NCI-H526 (cell line): ENCODE results near the gene MTHFSD.

ENCODE experiments used
- DNase-seq, 2 experiments: peaks; one replicate each; lab custom pipeline; 2025; lab: John Stamatoyannopoulos, UW

MTHFSD gene

DNA sequence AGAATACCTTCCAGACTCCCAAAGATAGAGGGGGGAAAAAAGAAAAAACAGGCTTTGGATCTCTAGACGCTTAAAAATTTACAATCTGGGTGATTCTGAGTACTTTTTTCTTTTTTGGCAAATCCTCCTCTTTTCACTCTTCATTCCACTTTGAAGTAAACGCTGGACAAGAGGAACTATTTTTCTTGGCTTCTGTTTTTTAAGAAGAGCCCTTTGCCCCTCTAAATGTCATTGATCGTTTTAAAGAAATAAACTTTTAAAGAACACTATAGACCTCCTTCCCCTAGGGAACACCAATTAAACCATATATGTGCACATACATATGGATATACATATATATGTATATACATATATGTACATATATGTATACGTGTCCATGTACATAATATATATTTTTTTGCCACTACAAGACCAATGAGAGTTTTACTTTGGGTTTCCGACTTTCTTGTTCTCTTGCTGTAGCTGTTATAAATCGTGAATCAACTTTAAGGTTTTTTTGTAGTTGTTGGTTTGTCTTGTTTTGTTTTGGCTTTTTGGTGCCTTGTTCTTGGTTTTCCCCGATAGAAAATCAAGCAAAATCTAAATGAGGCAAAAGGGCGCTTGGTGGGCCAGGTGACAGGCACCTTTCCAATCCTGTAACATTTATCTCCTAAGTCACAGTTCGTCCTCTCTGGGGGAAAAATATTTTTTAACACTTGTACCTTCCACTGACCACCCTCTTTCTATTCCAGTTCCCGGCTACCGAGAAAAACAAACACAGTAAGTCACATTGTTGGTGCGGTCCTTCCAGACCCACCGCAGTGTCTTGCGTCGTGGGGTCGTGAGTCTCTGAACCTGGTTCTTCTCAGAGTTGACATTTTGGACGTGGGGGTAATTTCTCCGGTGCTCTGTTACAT is 40.3 kb downstream of the MTHFSD start:
- no peak for DNase-seq

DNA sequence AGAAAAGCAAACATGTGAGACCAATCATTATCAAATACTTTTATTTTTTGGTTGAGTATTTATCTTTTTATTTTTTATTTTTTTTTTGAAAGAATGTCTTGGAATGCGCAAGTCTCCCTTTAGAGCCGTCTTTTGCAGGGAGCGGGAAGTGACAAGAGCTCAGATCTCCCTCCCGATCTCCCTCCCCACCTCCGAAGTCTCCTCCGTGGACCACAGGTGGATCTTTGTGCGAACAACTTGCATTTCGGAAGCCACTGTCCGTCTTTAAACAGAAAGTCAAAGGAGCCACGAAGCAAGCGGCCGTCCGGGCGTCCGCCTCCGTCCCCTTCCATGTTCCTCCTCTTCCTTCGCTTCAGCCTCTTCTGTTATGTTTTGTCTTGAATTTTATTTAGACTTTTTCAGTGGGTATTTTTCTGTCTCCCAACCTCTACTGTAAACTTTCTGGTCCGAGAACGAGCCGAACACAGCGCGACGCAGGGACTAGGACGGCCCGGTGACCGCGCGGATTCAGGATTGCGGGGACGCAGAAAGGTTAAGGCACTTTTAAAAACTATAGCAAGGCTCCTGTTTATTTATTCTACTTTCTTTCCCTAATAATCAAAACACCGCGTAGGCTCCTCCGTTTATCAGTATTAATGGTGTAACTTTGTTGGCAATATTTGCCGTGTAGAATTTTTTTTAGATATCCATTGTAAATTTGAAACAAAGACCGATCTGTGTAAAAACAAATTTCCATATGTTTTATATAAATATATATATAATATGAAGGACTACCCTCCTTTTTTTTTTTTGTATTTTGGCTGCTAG is 41.4 kb downstream of the MTHFSD start:
- no peak for DNase-seq

DNA sequence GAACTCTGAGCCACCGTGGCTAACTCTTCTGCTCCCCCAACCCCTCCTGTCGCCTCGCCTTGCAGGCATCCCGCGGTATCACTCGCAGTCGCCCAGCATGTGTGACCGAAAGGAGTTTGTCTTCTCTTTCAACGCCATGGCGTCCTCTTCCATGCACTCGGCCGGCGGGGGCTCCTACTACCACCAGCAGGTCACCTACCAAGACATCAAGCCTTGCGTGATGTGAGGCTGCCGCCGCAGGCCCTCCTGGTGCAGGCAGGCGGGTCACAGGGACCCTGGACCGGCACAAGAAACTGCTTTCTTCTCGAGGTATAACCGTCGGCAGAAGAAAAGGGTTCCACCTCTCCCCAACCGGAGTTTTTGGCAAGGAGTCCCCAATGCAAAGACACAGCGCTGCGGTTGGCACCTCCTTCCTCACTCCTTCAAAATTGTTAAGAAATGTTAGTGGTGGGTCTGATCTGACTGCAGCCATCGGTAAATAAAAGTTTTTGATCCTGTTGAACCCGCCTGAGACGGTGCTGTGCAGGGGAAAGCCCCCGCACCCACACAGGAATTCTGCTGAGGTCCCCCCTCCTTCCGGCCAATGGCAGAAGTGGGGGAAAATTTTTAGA is 42.1 kb downstream of the MTHFSD start:
- no peak for DNase-seq

- no peak for DNase-seq
Measured at GRCh38 chr16:86512301-86512859, 42.7 kb downstream of the MTHFSD start.

- DNase-seq = no peak
Measured at GRCh38 chr16:86511317-86512161, 43.5 kb downstream of the MTHFSD start.

- peak in 1 of 2 experiments; percentile 27 for DNase-seq
Measured at GRCh38 chr16:86510465-86511261, 44.4 kb downstream of the MTHFSD start, which contains the start of gene FOXF1. TSS of gene FOXF1 (plus strand) at chr16:86510527. CDS start at chr16:86510570, 43 bp downstream.

GRCh38 chr16:86509759-86510464 is 45.1 kb downstream of the MTHFSD start:
- DNase-seq = no peak

DNA sequence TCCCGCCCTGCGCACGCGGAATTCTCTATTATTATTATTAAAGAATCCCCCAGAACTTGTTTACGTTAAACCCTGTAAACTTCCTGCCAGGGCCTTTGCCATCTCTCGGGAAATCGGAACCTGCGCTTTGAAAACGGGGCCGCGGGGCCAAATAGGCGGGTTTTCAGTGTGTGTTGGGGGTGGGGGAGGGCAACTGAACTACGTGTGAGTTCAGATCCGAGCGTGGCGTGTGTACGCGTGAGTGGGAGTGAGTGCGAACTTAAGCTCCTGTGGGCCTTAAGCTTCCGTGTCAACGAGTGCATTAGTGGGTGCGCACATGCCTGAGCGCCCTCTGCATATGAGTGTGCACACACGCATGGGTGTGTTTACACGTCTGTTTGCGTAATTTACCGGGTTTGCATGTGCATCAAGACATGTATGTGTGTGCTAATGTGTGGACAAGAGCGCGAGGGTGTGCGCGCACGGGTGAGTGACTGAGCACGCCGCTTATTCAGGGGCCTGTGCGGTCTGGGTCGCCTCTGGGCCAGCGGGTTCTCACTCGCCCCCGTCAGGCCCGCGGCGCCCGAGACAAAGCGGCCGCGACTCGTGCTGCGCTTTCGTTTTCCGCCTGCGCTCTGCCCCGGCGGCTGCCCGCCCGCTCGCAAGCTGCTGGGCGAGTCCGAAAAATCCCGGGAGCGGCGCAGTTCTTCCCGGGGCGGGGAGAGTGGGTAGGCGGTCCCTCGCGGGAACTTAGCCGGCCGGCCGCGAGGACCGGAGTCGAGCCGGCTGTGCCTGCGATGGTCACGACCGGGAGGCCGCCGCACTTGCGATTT is 45.9 kb downstream of the MTHFSD start:
- DNase-seq = peak in 1 of 2 experiments; percentile 20

DNA sequence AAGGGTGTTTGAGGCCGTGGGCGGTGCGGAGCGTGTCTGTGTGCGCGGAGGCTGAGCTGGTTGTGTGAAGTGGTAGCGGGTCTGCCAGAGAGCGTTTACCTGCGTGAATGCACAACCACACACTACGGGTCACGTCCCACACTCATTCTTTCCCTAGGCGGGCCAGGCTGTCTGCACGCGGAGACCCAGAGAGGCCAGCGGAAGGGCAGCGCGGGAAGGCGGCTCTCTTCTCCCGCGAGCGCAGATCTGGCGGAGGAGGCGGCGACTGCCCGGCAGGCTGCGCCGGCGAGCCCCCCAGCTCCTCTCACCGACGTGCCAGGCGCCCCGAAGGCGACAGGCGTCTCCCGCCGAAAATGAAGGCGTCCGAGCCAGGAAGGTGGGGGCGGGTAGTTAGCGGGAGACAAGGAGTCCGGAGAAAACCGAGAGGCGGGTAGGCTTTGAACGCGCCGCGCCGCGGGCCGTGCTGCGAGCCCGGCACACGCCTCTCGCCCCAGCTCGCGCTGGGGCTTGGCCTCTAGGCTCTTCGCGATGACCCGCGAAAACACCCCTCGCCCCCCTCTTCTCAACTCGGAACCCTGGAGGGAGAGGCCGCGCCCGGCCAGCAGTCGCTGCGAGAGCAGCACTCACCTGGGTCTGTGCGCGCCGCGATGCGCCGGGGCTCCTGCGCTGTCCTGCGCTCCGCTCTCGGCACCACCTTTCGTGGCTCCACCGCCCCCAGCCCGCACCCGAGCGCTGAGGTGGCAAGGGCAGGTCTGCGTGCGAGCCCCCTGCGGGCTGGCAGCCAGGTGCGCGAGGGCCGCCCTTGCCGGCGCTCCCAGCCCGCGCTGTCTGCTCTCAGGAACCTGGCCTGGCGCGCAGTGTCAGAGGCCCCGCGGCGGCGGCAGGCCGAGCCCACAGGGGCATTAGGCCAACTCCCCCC is 46.7 kb downstream of the MTHFSD start:
- no peak for DNase-seq

DNA sequence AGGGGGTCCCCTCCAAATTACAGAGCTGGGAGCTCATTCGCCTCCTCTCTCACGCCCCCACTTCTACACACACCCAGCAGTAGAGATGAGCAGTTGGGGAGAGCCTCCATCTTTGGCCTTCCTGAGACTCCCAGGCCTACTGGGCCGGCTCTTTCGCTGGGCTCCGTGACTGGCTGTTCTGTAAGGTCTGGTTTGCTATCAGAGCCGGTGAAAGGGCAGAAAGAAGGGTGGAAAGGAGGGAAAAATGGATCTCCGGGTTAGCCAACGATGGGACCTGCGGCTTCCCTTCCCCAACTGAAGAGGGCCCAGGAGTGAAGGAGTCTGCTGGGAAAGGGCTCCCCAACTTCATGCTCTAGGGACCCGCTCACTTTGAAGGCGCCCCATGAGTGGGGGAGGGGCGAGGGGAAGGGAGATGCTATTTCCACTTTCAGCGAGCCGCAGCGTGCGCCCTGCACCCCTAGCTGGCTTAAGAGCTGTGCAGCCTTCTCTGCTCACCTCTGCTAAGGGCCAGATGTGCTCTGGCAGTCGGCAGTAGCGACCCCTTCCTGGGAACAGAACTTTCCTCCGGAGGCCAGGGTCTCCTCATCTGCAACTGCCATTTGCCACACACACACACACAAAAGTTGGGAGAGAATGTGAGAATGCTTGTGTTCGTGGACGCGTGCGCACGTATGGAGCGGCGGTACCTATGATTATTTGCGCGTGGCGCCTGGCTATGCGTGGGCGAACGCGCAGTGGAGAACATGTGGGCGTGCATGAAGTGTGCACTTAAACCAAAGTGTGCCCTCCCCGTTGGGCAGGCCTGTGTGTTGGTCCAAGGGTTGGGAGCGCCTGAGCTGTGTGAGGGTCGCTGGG is 47.6 kb downstream of the MTHFSD start:
- DNase-seq = no peak

- no peak for DNase-seq
Measured at GRCh38 chr16:86505899-86506864, 48.9 kb downstream of the MTHFSD start.

- DNase-seq = no peak
Measured at GRCh38 chr16:86505185-86505898, 49.7 kb downstream of the MTHFSD start.

- DNase-seq = no peak
Measured at GRCh38 chr16:86504315-86505184, 50.5 kb downstream of the MTHFSD start.

DNA sequence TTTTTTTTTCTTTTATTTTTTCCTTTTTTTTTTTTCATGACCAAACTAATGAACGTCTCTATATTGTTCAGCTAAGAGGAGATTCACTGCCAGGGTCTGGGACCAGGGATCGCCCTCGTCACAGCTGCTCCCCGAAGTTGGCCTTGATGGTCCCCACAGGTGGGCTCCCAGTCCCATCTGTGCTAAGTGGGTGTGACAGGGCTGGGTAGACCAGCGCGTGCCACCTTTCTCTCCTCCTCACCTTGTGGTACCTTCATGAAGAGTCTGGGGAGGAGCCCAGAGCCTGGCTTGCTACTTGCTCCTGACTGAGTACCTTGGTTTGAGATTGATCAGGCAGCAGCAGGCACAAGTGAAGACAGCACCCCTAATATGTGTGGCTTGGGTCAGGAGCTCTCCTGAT is 51.2 kb downstream of the MTHFSD start:
- DNase-seq = no peak
